Fibroblast of lung (primary cell): ENCODE measurements around the gene BMPR1A.

Experiments used
- CTCF ChIP-seq, 2 donors: IDR thresholded peaks in 1 of 2; conservative IDR thresholded peaks in 1 of 2; 1 replicate in 1 of 2; 2 replicates in 1 of 2; pipeline ENCODE4 v1.5.1; 2011 to 2012; ENCODE audit warnings: low read length in 2 of 2, control low read depth in 1 of 2, inconsistent platforms in 1 of 2, low read depth in 1 of 2, mild to moderate bottlenecking in 1 of 2
- EZH2 ChIP-seq: IDR thresholded peaks from 2 replicates; pipeline ENCODE4 v1.5.1; 2012; ENCODE audit warnings: low read length, control low read depth, mild to moderate bottlenecking; ENCODE audit errors: missing control alignments

GRCh38 chr10:86964847-86965190, 208.4 kb downstream of the BMPR1A start:
- no peak for TF ChIP-seq EZH2
- TF ChIP-seq CTCF (conservative IDR thresholded peaks at IDR 0.05 in 1 of 2, IDR thresholded peaks at IDR 0.05 in 1 of 2; ENCODE audit: low read depth in 1 of 2, low read length in 2 of 2) = no peak
